ENCODE data around the gene DNAJC12.
"Not testable (repeated sequence)": the region's sequence is repeated elsewhere in the genome, so short reads cannot be mapped to it uniquely, and the experiment has no call there.

DNAJC12 gene

DNA sequence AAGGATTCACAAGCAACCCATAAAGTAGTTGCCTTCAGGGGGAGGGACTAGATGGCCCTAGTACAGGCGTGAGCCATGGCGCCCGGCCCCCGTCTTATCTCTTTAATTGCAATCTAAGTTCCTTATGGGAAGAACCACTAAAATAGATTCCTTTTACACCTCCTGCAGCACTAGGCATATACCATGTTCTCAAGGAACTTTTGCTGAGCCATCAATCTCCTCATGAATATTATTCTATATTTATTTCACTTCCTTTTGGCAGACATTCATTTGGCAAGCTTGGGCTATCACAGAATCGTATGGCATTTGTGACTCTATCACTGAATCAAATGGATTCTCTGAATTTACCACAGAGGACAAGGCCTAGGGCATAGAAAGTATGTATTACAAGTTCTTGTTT lies 14.8 kb upstream of the DNAJC12 start:
- no peak overlapping the region for H3K27ac ChIP-seq

DNA sequence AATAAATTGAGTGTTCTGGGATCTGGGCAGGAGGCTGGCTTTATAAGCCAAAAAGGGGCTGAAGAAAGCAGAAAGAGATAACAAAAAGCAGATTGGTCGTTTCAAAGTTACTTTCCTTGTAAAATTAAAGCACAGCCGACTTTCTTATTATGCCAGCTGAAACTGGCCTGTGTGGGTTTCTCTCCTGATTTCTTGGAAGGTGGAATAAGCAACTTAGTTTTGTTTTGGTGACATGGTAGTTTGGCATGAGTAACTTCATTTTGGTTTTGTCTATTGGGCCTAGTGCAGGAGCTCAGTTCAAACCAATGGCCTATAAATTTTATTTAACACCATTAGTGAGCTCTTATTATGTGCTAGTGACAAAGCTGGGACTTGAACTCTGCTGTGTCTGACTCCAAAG lies 13.2 kb upstream of the DNAJC12 start:
- TF ChIP-seq, protein P1, sequence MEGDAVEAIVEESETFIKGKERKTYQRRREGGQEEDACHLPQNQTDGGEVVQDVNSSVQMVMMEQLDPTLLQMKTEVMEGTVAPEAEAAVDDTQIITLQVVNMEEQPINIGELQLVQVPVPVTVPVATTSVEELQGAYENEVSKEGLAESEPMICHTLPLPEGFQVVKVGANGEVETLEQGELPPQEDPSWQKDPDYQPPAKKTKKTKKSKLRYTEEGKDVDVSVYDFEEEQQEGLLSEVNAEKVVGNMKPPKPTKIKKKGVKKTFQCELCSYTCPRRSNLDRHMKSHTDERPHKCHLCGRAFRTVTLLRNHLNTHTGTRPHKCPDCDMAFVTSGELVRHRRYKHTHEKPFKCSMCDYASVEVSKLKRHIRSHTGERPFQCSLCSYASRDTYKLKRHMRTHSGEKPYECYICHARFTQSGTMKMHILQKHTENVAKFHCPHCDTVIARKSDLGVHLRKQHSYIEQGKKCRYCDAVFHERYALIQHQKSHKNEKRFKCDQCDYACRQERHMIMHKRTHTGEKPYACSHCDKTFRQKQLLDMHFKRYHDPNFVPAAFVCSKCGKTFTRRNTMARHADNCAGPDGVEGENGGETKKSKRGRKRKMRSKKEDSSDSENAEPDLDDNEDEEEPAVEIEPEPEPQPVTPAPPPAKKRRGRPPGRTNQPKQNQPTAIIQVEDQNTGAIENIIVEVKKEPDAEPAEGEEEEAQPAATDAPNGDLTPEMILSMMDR (conservative IDR thresholded peaks at IDR 0.05), result no peak
- H3K27ac ChIP-seq, result no peak overlapping the region

More for the DNA sequence above, 14.8 kb upstream of the DNAJC12 start:
- TF ChIP-seq, protein P1 (conservative IDR thresholded peaks at IDR 0.05), result no peak

DNA sequence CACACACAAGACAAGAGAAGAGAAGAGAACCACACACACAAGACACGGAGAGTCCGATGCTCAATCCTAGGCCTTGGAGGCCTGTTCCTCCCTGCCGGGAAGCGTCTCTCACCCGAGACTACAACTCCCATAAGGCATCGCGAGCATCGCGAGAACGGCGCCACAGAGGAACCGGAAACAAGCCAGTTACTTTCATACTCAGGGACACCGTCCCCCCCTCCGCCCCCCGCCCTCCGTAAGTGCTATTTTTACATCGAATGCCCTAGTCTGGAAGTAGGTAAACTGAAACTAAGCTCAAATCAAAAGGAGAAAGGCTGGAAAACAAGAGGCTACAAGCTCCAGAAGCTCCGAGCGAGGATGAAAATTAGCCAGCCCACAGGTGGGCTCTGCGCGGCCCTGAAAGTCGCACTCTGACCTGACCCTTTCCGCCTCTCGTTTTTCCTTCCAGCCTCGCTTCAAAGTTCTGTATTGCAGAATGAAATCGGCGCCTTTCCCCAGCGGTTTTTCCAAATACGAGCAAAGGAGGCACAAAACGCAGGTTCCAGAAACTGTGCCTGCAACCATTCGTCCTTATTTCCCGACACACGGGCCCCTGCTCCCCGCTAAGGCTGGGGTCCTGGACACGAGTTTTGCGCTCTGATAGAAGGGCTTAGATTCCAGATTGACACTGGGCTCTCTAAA lies 11.5 kb upstream of the DNAJC12 start:
- TF ChIP-seq, protein P1 (conservative IDR thresholded peaks at IDR 0.05), result no peak
- H3K27ac ChIP-seq, result peak overlapping the region; percentile 86

DNA sequence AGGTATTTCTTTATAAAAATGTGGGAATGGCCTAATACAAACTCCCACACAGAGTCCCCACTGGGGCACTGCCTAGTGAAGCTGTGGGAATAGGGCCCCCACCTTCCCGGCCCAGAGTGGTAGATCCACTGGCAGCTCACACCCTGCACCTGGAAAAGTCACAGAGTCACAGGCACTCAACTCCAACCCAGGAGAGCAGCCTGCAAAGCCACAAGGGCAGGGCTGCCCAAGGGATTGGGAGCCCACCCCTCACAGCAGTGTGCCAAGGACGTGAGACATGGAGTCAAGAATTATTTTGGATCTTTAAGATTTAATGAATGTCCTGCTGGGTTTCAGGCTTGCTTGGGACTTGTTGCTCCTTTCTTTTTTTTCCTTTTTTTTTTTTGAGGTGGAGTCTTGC lies 5.3 kb upstream of the DNAJC12 start:
- H3K27ac ChIP-seq, result no peak overlapping the region
- TF ChIP-seq, protein P1 (conservative IDR thresholded peaks at IDR 0.05), result no peak

DNA sequence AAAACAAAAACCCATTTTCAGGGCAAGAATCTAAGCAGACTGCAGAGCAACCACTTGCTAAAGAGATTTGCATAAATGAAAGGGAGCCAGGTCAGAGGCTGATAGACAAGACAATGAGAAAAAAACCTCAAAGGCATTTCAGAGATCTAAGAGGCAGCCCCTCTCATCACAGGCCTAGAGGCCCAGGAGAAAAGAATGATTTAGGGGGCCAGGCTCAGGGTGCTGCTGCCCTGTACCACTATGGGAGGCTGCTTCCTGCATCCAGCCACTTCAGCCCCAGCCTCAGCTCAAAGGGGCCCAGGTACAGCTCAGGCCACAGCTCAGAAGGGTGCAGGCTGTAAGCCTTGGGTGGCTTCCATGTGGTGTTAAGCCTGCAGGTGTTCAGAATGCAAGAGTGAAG lies 3.7 kb upstream of the DNAJC12 start:
- TF ChIP-seq, protein P1 (conservative IDR thresholded peaks at IDR 0.05), result no peak
- H3K27ac ChIP-seq, result no peak overlapping the region

DNA sequence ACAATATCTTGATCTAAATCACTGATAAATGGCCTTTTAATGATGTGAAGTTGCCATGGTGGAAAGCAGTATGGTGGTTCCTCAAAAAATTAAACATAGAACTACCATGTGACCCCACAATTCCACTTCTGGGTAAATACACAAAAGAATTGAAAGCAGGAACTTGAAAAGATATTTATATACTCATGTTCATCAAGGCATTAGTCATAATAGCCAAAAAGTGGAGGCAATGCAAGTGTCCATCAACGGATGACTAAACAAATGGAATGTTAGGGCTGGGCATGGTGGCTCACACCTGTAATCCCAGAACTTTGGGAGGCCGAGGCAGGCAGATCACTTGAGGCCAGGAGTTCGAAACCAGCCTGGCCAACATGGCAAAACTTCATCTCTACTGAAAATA lies 2.0 kb upstream of the DNAJC12 start:
- H3K27ac ChIP-seq, result no peak overlapping the region
- TF ChIP-seq, protein P1 (conservative IDR thresholded peaks at IDR 0.05), result no peak

DNA sequence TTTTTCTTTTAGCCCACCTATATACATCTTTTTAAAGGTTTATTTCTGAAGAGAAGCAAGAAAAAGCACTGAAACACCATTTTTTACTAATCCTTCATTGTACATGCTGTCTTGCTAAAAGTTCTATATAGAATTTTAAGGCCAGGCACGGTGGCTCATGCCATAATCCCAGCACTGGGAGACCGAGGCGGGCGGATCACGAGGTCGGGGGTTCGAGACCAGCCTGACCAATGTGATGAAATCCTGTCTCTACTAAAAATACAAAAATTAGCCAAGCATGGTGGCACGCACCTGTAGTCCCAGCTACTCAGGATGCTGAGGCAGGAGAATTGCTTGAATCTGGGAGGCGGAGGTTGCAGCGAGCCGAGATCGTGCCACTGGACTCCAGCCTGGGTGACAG lies 1.5 kb upstream of the DNAJC12 start:
- H3K27ac ChIP-seq, result not testable (repeated sequence)

DNA sequence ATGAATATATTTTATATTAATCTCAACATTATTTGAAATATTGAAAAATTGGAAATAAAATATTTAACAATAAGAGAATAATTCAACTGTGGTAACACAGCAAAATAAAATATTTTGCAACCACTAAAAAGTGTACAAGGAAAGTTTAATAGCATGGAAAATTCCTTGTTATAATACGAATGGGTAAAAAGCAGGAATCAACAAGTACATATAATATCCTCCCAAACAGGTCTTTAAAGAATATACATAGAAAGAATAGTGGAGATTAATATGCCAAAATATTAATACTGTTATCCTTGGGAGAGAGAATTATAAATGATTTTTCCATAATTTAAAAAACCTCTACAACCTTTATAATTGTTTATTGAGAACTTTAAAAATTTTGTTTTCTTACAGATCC lies 1.0 kb downstream of the DNAJC12 start:
- TF ChIP-seq, protein P1 (conservative IDR thresholded peaks at IDR 0.05), result no peak
- H3K27ac ChIP-seq, result 0 out of 2 replicates have a peak overlapping the region, but pooled peaks have one; percentile 36
